ENCODE measurements around the gene RTP2.

Gene RTP2, protein sequence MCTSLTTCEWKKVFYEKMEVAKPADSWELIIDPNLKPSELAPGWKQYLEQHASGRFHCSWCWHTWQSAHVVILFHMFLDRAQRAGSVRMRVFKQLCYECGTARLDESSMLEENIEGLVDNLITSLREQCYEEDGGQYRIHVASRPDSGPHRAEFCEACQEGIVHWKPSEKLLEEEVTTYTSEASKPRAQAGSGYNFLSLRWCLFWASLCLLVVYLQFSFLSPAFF

DNA sequence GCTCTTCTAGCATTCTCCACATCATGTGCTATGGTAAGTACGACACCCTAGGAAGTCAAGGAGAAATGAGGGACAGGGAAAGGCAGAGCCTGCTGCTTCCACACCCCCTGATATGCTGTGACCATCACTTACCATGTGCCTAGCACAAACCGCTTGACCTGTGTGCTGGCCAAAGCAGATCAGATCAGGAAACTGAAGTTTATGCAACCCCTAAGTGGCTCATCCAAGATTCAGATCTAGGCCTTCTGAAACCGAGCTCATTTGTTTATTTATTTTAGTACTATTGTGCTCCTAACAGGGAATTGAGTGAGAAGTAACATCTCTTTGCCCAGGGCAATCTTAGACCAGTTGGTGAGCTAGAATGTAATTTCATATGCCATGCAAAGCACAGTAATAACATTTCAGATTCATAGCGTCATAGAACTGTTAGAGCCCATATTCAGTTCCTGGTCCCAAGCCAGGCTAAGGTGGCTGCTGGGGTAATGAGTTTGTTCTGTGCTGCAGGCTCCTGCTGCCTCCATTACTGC, at the start of gene RTP2:
RTP2 (minus strand) TSS at position 51 of the 527 bp plus-strand sequence. CDS start 429 bp downstream, outside the sequence.
- no peak for DNase-seq

DNA sequence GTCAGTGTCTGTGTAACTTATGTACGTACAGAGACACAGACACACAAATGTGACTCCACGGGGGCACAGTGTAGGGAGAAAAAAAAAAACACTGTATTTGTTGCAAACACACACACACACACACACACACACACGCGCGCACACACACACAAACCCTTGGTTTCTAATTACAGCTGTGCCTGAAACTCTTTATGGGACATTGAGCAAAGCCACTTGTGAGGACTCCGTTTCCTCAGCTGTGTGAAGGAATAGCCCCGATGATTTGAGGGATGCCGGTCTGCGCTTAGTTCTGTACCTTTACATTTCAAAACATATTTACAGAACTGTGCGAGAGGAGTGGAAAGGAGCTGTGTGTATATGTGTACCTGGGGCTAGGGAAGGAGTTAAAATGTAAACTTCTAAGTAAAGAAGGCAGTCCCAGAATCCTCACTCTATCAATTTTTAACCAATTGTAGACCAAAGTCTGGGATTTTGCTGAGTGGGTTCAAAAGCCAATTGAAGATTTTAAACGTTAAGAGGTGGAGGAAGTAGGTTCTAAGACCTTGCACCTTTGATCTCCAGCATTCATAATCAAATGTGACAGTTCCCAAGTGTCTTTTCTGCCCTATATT, 48.3 kb upstream of the RTP2 start:
- DNase-seq, result no peak

DNA sequence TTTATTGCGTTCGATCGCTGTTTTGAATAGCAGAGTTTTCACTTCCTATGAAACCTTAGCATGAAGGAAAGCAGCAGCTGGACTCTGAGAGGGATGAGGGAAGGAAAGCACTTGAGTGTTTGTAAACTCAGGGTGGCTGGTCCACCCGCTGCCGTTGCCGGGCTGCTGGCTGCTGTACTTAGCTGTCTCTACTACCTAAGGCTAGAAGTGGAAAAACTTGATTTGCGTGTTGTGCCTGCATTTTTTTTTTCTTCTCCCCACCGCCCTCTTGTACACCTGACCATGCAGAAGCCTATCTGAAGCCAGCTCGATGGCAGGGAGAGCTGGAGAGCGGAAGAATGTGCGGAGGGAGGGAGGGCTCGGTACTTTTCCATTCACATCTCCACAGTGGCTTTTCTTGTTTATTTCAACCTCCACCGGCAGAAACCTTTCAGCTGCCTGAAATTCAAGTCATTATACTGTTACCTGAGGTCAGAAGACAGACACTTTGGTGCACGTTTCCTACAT, 47.7 kb upstream of the RTP2 start:
- DNase-seq, result no peak

DNA sequence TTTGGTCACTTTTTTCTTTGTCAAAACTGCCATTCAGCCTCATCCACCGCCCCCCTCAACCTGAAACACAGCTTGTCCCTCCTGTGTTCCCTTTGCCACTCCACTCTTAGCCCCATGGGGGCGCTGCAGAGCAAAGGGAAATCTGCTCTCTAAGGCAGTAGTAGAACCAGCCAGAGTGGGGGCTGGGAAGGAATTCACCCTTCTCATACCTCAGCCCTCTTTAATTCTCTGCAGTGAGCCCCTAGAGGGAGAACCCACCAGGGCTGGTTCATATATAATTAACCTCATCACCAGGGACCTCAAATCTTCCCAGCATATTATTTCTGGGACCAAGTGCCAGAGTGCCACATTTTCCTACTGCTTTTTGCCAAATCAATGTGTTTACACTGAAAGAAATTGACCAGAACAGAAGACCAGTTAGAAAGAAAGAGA, 45.7 kb upstream of the RTP2 start:
- DNase-seq, result peak; percentile 96

DNA sequence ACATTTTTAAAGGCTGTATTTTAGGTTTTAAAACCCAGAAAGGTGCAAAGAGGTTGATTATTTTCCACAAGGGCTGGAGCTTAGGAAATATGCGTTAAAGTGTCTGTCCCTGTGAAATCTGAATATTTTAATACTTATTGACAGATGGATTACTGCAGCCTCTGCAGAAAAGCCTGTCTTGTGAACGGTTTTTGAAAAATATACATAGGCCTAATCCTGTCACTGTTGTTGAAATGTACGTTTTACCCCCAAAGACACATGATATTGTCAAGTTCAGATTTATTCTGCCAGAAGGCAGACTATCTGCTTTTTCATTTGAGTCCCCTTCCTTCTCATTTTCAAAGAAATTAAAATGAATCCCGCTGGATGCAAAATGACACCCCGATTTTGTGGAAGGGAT, 45.1 kb upstream of the RTP2 start:
- no peak for DNase-seq

DNA sequence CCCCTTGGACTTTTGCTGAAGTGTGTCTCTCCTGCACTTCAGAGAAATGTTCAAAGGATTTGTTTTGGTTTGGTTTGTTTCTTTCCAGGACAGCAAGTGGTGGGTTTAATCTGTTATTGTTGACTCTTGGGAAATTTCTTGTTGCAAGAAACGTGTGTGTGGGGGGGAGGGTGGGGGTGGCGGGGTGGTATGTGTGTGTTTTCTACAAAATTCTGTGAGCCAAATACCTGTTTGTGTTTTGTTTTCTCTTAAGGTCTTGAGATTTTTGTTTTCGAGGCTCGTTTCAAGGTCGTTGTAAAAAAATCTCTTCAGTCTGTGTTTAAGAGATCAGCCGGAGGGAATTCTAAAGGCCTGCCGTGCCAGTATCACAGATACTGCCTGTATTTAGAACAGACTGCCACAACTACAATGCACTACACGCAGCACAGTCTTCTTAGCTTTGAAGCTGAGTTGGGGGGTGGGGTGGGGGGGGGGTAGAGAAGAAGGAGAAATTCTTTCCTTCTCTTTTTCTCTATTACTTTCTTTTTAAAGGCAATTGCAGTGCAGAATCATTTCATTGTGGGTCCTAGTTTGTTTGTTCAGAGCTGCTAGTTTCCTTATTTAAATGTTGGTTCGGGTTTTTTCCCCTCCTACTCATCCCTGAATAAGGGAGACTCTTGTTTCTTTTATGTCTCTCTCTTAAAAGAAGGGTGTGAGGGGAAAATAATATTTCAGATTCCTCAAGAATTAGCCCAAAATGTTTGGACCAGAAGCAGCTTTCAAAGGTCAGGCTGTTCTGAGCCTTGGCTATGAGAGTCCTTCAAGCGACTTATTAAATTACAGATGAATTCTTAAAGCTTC, 44.3 kb upstream of the RTP2 start:
- DNase-seq, result peak; percentile 53

DNA sequence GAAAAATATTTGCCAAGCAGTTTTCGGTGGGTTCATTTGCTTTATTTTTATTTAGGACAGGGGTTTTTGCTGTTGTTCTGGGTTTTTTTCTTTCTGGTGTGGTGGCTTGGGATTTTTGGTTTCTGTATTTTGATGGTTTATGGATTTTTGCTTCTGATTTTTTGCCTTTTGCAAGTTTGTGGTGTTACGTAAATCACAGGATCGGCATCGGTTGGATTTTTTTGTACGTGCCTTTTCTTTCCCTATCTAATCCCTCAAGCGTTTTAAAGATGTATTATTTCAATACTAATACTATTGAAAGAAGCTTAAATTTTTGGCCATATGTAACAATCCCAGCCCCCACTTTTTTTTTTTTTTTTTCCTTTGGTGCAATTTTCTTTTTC, 43.7 kb upstream of the RTP2 start:
- DNase-seq, result no peak

DNA sequence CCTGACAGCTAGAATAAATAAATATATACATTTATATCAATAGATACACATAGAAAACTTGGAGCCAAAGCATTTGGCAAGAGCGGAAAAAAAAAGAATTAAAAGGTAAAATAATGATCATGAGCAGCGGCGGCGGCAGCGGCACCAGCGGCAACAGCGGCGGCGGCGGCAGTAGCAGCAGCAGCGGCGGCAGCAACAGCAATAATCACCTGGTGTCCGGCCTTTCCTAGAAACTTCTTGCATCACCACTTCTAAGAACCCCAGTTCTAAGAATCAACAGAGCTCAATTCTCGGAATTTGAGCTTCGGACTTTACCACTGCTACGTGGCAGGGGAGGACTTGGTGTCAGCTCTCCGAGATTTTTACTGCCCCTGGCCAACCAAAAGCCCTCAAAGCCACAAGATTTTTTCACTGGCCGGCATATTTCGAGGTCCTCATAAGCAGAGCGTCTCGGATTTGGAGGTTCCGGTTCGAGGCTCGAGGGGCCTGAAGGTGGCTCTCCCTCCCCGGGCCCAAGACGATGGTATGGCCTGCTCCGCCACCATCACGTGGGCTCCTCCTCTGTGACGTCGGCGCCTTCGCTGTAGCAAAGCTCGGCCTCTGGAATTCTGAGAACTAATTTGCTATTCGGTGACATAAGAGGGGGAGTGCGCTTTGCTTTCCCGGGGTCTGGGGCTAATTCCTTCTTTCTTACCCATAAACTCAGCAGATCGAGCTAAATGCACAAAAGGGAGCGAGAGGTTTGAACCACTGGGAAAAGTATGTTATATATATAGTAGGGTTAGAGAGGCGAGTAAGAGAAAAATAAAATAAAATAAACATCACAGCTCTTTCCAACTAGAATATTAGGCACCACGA, 43.1 kb upstream of the RTP2 start, which contains the start of gene BCL6:
BCL6 (minus strand) TSS at position 268 of the 858 bp plus-strand sequence. CDS start 11,775 bp downstream, outside the sequence.
- peak; percentile 94 for DNase-seq

DNA sequence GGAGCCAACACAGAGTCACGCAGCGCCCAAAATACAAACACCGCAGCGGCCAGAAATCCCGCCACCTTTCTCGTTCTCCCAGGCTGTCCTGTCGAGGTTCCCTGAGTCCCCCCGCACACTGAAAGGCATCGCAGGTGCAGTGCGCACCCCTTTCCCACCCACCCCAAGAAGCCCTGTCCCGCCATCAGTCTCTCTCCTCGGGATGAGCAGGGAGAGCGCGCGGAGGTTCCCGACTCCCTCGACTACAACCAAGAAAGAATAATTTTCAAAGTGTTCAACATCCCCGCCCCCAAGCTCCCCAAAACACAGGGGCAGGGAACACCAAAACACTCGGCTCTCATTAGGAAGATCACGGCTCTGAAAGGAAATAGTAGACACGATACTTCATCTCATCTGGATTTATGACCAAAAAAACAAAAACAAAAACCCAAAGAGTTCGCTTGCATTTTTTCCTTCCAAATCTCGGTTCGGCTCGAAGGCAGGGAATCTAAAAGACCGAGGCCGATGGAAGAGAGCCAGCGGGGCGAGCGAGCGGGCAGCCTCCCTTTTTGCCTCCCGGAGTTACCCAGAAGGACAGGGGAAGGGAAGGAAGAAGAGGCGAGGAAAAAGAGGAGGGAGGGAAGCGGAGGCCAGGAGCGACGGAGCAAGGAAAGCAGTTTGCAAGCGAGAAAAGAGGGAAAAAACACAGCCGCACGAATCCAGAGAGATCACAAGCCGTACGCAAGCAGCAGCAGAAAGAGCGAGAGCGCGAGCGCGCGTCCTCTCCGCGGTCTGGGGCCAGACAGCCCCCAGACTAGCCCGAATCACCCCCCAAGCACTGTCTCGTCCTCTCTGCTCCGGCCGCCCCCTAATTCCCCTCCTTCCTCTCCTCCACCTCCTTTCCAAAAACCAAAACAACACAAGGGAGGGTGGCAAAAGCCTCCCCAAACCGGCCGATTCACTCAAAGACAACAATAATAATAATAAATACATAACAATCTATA, 42.1 kb upstream of the RTP2 start:
- DNase-seq, result peak; percentile 57

DNA sequence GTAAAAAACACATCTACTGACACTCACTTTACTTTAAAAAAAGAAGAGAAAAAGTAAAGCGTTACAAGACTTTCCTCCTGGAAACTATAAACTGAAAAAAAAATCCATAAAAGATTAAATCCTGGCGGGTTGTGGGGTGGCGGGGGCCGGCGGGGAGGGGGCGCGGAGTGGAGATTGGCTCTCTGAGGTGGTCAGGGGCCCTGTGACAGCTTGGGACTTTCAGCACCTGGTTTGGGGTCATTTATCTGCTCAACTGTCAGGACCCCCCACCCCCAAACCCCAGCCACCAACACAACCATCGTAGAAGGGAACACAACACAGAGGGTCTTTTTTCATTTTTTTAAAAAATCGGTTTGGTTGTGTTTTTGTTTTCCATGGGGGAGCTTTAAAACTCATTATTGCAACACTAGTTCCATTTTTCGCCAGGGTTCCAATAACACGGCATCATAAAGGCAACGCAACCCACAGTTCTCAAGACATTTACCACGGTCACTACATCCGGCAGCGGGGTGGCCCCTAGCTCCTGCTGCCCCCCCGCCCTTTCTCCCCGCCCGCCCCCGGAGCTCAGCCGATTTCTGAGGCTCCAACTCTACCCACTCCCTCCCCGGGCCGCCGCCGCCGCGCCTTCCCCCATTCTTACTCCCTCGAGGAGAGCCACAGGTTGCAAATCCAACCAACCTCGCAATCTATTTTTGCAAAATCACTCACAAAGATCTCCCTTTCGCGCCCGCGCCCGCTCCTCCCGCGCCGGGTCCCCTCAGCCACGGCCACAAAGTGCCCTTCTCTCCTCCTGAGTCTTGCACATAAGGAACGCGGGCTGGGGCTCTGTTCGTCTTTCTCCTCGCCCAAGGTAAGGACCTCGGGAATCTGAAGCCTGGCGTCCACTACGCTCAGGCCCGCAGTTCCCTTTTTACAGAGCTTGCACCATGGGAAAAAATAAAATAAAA, 41.1 kb upstream of the RTP2 start:
- peak; percentile 59 for DNase-seq

DNA sequence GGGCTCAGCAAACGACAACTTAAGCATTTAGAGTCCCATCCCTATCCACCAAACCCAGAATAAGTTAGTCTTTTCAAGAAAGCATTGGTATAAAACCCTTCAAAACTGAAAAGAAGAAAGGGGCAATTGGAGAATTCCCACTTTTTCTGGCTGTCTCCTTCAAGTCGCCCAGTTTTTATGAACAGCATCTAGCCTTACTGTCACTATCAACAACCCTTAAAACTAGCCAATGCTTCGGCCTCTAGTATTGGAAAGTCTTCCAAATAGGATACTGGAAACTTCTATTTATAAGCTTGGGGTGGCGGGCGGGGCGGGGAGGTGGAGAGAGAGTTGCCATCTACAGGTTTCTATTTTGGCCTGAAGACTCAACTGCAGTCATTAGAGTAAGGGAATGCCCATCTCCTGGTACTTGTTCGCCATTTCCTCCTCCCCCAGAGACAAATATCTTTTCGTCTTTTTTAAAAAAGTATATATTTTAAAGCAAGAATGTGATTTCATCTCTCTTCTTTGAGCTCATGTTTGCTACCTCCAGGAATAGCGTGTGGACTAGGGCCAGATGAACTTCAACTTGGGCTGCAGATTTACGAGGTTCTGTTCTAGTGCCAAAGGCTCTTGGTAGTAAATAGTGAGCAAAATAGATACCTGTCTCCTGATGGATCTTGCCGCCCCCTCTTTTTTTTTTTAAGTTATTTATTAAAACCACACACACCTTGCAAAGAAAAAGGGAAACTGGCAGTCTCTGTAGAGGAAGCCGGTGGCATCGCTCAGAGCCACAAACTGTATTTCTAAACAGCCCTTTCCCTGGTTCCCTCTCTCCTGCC, 40.2 kb upstream of the RTP2 start:
- DNase-seq, result peak; percentile 42

DNA sequence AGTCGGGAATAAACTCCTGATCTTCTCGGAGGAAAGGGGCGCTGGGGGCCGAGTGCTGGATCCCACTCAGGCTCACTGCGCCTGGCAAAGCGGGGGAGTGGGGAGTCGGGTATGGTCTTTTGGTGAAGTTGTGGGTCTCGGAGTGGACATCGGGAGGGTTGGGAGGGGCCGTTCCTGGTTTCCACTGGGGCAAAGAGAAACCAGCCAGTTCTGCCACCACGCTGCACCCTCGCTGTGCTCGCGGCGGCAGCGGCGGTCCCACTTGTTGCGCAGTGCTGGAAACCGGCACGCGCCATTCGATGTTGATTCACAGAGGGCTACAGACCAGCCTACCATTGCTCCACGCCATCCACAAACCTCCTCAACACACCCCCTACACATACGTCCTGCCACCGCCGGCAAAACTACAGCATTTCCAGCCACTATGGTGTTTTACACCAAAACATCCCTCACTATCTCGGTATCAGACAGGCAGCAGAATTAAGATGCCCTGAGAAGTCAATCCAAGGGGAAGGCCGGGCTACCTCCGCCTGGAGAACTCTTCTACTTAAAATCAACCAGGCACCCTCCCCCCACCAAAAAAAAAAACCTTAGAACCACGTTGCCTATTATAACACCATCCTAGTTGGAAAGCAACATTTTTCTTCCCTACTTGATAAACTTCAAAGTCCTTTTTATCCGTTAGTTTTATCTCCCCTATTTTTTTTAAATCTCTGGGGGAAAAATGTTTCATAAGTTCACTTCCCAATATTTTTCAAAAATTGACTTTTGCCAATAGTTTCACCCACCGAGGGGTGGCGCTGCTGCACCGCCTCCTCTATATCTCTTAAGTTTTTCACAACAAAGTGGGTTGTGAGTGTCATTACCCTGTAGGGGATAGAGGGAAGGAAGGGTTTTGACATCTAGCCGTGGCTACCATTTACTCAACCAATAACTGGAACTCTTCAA, 39.3 kb upstream of the RTP2 start:
- DNase-seq, result peak; percentile 87

DNA sequence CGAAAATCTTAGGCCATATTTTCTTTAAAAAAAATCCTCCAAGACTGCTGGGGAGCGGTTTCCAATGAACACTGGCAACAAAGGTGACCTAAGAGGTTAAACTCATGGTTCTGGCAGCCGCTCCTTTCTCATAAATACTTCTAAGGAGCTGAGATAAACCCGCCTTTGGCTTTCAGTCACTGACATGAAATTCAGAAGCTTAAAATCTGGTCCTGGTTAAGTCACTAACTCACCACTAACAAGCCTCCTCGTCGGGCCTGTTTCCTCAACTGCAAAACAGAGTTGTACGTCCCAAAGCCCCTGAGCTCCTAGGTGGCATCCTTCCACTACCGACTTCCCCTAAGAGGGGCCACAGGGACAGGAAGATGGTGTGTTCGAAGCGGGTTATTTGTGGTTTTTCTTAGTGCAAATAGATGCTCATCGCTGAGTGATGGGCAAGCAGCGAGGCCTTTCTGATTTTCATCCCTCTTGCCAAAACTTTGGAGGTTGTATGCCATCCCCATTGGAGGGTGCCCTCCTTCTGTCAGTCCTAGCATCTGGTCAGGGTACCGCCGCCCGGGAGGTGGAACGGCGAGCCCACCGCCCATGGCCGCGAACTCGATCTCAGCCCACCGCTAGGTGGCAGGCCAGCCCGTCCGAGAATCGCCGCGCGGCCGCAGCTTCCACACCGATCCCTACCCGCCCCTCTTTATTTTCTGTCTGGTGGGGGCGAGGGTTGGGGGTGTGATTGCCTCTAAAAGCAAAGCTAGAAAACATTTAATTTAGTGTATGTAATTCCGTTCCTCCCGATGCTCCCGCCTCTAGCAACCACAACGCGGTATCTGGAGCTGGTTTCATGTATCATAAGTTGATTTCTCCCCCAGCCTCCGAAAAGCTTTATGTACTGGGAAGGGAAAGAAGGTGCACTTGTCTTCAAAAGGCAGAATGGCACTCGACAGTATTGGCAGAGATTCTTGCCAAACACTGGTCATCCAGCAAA, 38.4 kb upstream of the RTP2 start:
- peak; percentile 79 for DNase-seq

DNA sequence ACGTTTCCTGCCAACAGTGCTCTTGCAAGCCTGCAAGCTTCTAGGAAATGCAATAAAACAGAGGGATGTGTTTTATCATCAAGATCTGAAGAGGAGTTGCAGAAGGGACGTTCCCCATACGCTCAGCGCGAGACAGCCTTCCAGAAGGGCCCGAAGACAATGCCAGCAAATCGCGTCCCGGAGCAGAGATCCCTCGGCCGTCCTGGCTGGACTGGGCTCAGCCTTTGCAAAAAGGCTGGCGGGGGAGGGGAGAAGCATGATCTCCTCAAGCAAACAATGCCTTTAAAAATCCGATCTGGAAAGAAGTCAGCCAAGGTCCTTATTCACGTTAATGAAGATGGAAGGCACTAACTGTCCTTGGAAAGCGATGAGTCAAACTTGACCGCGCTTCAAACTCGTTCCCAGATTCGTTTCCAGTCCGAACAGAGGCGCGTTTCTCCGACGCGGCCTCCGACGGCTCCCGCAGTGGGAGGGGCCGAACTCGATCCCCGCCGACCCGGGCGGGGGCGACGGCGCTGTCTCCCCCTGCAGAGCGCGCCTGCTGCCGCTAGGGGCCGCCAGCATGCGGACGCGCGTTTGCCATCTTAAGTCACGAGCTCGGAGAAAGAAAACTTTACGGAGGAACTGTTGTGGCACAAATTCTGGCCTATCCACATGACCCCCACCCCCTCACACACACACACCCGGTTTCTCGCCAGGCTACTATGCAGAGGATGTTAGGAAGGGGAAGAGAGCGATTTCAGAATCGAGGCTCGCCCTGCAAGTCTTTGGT, 37.4 kb upstream of the RTP2 start:
- DNase-seq, result peak; percentile 88

DNA sequence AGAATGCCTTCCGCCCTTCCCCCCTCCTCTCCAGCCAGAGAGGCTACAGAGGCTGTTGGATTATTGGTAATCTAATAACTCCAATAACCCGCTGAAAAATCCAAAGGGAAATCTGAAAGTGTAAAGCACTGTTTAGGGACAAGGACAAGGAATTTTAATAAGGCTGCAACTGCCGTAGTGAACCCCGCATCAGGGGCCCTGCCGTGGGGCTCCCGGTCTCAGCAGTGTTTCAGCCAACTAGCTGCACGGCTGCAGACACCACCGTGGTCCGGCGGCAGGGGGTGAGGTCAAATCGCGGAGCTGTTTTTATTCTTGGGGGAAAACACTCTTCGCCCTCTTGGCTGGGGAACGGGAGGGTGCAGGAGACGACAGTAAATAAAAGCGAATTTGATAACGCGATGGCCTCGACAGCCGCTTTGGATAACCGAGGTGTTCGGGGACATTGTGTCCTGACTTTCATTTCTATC, 36.8 kb upstream of the RTP2 start:
- no peak for DNase-seq
